NCI-H1436 treated with DMSO at 0.1 percent for 48 hours (cell line): ENCODE data around the gene ANXA7.
"Not testable (repeated sequence)": the region's sequence is repeated elsewhere in the genome, so short reads cannot be mapped to it uniquely, and the experiment has no call there.

Experiments used
- DNase-seq: peaks from one replicate; lab custom pipeline; 2025; lab: John Stamatoyannopoulos, UW

ANXA7 gene

DNA sequence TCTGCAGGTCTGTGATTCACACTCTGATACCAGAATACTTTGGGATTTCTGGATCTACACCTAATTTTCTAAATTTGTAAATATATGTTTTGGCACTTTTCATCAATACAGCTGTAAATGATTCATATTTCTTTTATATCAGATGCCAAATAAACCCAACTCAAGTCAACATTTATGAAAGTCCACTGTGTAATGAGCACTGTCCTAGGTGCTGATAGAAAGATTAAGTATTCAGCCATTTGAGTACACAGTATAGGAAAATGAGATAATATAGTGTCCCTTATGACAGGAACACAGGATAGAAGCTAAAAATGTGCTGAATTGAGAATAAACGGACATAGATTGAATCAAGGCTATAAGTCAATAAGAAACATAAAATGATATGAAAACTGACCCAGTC, 6.4 kb downstream of the ANXA7 start:
- no peak for DNase-seq

DNA sequence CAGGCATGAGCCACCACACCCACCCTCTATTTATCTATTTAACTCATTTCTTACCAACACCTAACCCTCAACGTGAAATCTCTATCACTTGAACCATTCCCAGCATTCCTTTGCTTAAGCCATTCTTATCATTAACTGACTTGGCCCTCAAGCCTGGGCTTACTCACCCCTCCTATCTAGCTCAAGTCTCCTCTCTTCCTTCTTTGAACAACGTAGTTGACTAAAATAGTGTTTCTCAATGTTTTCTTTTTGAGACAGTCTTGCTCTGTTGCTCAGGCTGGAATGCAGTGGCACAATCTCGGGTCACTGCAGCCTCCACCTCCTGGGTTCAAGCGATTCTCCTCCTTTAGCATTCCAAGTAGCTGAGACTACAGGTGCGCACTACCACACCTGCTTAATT, 7.0 kb downstream of the ANXA7 start:
- DNase-seq: no peak

DNA sequence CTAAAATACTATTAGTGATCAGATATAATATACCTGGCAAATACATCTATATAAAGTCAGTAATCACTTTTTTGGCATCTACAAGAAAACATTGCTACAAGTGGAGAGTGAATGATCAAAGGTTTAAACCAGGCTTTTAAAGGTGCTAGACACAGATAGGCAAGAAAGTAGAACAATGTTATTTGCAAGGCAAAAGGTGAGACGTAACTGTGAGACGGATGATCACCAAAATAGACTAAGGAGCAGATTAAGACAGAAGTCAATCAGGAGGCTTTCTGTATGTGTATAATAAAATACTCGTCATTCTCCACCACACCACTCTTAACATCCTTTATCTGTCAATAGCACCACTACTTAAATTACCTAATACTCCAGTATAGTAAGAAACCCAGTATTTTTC, 8.3 kb downstream of the ANXA7 start:
- DNase-seq: no peak

DNA sequence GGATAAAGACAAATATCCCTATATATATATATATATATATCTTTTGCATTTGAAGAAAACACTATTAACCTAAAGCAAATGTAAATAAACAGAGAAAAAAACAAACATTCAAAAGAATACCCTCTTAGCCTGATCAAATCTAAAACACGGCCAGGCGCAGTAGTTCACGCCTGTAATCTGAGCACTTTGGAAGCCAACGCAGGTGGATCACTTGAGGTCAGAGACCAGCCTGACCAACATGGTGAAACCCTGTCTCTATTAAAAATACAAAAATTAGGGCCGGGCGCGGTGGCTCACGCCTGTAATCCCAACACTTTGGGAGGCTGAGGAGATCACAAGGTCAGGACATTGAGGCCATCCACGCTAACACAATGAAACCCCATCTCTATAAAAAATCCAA, 9.2 kb downstream of the ANXA7 start:
- DNase-seq: no peak

DNA sequence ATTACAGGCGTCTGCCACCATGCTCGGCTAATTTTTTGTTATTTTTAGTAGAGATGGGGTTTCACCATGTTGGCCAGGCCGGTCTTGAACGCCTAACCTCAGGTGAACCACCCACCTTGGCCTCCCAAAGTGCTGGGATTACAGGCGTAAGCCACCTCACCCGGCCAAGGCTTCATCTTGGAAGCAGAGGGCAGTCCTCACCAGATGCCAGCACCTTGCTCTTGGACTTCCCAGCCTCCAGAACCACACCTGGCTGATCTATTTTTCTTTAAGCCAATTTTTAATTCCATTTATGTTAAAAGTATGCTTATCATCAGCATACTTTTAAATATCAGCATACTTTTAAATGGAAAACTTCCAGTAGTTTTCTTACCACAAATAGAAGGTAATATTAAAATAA, 12.2 kb downstream of the ANXA7 start:
- DNase-seq: no peak

DNA sequence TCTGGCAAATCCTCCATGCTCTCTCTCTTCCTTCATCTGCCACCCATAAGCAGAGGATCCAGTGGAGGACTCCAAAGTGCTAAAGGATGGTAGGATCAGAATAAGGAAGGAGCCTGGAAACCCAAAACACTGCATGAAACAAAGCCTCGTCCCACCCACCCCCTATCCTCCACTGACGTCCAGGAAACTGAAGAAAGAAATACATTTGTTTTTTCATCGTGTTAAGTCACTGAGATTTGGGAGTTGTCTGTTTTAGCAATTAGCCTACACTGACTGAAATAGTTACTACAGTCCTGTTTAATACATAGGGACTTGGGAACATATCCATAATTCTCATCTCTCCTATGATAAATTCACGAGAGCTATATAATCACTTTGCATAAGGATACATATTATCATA, 14.8 kb downstream of the ANXA7 start:
- no peak for DNase-seq

DNA sequence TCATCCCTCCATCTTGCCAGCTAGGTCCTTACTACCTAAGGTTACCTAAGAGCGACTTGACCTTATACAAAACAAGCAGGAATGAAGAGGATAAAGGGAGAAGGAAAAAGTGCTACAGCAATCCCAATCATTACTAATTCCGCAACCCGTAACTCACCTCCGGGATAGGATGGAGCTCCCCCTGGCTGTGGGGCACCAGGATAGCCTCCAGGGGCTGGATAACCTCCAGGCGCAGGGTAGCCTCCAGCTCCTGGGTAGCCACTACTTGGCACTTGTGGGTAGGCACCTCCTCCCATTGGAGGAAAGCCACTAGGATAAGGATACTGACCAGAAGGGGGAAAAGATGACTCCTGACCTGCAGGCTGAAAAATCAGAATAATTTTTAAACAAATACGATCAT, 15.8 kb downstream of the ANXA7 start:
- DNase-seq: no peak

DNA sequence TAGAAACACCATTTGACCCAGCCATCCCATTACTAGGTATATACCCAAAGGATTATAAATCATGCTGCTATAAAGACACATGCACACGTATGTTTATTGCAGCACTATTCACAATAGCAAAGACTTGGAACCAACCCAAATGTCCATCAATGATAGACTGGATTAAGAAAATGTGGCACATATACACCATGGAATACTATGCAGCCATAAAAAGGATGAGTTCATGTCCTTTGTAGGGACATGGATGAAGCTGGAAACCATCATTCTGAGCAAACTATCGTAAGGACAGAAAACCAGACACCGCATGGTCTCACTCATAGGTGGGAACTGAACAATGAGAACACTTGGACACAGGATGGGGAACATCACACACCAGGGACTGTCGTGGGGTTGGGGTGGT, 19.5 kb downstream of the ANXA7 start:
- not testable (repeated sequence) for DNase-seq

DNA sequence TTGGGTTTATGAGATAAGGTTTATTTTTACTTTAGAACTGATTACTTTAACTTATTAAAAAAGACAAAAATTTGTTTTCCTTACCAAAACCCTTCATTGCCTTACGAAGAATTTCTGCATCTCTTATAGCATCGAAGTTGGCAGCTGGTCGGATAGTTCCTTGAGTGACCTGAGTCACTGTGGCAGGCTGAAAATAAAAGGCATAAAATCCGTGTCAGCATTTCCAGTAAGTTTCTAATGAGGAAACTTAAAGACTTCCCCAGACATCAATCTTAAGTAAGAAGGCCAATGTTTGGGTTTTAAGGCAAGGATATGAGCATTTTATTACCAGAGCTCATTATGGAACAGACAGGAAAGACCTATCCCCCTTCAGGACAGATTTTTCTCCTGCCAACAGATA, 25.6 kb downstream of the ANXA7 start:
- no peak for DNase-seq

DNA sequence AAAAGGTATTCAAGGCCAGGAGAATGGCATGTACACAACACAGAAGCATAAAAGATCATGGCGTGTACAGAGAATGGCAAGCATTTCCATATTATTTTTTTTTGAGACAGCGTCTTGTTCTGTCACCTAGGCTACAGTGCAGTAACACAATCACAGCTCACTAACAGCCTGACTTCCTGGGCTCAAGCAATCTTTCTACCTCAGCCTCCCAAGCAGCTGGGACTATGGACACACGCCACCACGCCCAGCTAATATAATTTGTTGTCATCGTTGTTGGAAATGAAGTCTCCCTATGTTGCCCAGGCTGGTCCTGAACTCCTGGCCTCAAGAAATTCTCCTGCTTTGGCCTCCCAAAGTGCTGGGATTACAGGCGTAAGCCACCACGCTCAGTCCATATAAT, 27.3 kb downstream of the ANXA7 start:
- DNase-seq: no peak

DNA sequence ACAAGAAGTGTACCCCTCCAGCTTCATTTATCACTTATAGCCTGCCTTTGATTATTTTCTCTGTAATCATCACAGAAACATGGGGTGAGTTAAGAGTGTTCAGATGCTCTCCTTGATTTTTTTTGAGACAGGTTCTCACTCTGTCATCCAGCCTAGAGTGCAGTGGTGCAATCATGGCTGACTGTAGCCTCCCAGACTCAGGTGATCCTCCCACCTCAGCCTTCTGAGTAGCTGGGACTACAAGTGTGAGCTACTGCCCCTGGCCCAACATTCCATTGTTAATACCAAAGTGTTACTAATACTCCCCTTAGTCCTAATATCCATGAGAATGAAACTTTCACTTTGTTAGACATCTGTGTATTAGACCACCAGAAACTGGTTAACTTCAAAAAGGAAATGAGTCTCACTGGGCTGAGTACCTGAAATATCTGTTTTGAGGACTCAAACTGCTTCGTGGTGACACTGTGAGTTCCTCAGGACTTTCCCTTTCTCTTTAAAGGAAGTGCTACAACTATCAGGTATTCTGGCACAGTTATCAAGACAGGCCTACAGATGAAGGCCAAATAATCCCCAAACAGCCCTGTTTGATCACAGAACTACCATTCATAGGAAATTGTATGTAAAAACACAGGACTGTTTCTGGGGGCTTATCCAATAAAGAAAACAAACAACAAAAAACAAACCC, 34.7 kb downstream of the ANXA7 start:
- DNase-seq: no peak

DNA sequence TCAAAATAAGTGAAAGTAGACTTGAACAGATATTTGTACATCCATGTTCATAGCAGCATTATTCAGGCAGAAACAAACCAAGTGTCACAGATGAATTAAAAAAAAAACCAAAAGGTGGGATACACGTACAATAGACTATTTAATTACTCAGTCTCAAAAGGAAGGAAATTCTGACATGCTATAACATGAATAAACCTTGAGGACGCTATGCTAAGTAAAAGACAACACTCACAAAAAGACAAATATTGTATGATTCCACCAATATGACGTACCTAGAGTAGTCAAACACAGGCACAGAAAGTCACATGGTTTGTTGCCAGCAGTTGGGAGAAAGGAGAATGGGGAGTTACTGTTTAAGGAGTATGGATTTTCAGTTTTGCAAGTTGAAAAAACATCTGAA, 37.2 kb downstream of the ANXA7 start:
- no peak for DNase-seq

DNA sequence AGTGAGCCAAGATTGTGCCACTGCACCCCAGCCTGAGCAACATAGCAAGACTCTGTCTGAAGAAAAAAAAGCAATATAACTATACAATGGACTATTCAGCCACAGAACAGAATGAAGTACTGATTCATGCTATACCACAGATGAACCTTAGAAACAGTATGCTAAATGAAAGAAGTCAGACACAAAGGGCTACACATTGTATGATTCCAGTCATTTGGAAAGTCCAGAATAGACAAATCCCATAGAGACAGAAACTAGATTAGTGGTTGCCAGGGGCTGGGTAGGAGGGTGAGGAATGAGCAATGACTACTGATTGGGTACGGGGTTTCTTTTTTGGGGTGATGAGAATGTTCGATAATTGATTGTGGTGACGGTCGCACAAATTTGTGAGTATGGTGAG, 45.6 kb downstream of the ANXA7 start:
- DNase-seq: no peak

DNA sequence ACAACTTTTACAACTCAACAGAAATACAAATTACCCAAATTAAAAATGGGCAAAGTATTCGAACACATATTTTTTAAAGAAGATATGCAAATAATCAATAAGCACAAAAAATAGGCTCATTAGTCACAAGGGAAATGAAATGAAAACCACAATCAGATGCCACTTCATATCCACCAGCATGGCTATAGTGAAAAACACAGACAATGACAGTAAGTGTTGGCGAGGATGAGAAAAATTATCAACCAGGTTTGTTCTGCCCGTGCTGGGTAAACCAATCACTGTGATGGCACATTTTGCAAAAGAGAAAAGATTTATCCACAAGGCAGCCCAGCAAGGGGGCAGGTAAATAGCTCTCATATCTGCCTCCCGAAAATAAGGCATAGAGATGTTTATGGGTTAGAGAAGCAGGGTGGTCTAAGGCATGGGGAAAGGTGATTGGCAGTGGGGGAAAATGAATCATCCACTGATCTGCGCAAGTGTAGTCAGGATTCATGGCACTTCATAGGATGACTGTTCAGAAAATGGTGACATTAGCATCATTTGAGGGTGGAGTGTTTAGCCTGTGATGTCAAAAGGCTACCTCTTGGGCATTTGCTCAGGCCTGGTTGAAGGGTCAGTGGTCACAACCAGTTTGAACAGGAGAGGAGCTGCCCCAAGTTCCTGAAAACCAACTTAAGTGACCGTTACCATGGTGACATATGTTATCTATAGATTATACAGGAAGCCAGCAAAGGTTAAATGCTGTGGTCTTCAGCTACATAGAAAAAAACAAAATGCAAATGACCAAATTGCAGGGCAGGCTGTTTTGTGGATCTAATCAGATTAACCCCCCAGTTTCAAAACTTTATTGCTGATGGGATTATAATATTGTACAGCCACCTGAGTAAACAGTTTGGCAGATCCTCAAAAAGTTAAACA, 47.2 kb downstream of the ANXA7 start:
- no peak for DNase-seq

DNA sequence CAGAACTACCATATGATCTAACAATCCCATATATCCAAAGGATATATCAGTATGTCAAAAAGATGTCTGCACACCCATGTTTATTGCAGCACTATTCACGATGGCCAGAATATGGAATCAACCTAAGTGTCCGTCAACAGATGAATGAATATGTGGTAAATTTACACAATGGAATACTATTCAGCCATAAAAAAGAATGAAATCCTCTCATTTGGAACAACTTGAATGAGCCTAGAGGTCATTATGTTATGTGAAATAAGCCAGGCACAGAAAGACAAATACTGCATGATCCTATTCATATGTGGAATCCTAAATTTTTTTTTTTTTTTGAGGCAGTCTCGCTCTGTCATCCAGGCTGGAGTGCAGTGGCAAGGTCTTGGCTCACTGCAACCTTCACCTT, 48.9 kb downstream of the ANXA7 start:
- no peak for DNase-seq

DNA sequence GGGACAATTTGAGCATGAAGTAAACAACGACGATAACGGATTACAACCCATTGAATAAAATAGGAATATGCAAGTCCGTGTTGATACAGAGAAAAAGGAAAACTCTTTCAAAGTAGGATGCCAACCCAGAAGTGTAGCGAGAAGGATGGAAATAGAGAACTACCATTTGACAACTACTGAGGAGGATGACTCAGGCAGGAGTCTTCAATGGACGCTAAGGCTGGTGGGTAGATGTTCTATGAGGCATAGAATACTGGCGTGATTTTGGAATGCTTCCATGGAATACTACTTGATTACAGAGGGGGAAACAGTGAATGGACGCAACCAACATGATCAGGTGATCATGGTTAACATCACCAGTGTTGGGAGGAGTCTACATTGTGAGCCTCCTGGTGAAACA, 54.4 kb downstream of the ANXA7 start:
- no peak for DNase-seq

DNA sequence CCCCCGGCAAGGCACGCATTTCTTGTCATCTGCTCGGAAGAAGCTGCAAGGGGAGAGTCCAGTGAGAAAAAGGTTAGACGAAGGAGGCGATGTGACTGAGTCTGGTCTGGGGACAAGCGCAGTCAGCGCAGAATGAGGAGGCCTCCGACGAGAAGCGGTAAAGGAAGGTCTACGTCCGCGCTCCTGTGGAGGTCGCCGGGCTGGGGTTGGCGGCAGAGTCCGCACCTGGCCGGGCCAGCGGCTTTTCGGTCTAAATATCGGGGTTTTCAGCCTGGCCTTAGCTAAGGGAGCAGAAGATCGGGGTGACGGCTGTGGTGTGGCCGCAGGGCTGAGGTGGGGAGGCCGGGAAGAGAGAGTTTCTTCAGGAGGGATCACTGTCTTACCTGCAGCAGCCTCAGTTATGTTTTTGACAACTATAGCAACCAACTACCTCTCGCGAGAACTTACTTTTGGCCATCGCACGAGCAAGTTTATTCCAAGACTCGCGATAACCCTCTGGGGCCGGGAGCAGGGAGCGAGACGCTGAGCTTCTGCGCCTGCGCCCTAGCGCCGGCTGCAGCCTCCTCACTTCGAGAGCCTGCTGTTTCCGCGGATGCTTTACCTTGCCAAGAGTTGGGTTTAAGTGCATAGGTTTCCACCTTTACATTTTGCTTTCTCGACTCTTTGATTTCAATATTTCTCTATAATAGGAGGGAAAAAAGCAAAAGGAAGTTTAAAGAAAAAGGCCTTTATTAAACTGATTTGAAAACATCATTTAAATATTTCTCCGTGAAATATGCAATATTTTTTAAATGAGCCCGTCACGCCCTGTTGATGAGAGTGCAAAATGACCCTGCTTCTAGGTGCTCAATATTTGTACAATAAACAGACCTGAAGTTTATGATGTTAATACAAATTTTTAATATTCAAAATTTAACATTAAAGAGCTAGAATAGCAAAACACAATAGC, 55.3 kb downstream of the ANXA7 start, which contains the start of gene CFAP70:
Gene CFAP70 (minus strand): TSS at position 534 of the 949 bp plus-strand sequence. CDS start 4,068 bp downstream, outside the sequence.
- DNase-seq: peak; percentile 94

DNA sequence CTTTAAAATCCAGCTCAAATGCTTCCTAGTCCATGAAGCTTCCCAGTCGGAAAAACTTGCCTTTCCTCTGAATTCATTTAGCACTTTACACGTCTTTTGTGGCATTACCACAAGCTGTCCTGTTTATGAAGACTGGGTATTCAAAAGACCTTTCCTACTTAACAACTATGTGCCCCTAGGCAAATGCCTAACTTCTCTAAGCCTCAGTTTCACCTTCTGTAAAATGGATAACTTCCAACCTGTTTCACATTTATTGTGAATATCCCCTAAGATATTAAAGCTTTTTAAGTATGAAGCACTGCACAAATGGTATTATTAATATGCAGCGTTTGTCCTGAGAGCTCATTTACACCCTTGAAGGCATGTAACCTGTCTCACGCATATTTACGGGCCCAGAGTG, 56.0 kb downstream of the ANXA7 start:
- DNase-seq: no peak

DNA sequence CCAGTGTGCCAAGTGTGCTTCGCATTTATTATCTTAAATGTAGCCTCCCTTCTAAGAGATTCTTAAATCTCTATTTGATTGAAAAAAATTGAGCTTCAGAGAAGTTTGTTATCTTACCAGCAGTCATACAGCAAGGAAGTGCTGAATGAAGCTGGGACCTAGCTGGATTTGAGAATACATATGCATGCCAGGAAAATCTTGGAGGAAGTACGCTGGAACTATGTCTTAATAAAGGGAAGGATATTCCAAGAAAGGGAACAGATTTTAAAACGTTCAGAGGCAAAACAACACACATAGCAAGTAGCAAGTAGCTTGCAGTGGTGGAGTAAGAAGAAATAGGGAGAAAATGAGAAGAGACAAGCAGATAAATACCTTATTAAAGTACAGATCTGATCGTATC, 56.7 kb downstream of the ANXA7 start:
- DNase-seq: no peak

DNA sequence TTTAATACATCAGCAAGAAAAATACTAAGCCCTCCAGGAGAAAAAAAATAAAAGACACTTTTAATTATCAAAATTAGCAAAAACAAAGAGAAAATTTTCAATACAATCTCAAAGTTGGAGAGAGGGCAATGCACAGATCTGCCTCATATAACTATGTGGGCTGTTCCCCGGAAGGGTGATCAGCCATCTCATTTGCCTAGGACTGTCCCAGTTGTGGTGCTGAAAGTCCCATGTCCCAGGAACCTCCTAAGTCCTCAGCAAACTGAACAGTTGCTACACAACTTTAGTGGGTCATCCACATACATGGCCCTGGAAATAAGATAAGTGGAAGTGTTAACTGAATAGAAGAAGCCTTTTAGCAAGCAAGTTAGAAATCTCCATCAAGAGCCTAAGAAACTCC, 69.6 kb downstream of the ANXA7 start:
- DNase-seq: no peak

DNA sequence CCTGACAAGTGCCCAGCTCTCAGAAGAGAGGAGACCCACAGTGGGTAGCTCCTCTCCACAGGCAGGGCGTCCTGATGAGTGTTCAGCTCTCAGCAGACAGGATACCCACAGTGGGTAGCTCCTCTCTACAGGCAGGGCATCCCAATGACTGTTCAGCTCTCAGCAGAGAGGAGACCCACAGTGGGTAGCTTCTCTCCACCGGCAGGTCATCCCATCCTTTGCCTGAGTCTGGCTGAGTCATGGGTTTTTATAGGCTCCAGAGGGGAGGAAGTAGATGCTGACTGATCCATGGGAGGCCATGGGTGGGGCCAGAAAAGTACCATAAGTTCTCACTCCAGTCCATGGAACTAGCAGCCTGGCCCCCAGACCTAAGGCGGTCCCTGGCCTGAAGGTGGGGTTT, 73.7 kb downstream of the ANXA7 start:
- no peak for DNase-seq

DNA sequence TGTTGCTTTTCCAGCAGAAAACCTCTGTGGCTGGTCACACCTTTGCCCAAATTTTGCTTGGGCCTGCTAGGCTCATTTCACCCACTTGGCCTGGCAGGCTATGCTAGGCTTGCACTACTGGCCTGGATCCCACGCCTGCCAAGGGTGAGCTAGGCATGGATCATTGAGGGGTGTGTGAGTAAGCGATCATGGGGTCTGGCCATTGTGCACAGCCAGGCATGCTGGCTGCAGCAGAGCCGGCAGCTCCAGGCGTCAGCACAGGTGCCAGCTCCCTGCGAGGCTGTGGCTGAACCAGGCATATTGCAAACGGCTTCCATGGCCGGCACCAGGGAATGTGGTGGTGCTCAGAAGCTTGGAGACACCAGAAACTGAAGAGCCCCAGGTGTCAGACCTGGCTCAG, 74.4 kb downstream of the ANXA7 start:
- DNase-seq: no peak
